Kidney epithelial cell (primary cell): ENCODE results near the gene ZW10. TPM values are rescaled to one million over a fixed set of nuclear protein-coding genes. Genes with fewer than 3 reads are reported as not detected.

Experiments used
- DNase-seq: peaks from one replicate; pipeline ENCODE4 v3.0.0-alpha.2; 2010; ENCODE audit warnings: low read depth
- H3K27me3 ChIP-seq: 2 replicates; pipeline ENCODE4 v1.6.0; 2011; ENCODE audit warnings: low read length; ENCODE audit not compliant: control insufficient read depth, insufficient read depth
- H3K36me3 ChIP-seq: 2 replicates; pipeline ENCODE4 v1.5.1; 2011; ENCODE audit warnings: low read length; ENCODE audit not compliant: control insufficient read depth, insufficient read depth
- H3K4me3 ChIP-seq: 2 replicates; pipeline ENCODE4 v1.5.1; 2011; ENCODE audit warnings: low read depth, mild to moderate bottlenecking, control low read depth, low read length
- total RNA-seq: library from RNA; depleted of rRNA; stranded (reverse); fragments of >200 nt; gene quantifications from 2 replicates; pipeline ENCODE4 v1.2.3, GENCODE V29; 2015
- TF ChIP-seq, protein P1 (sequence below): IDR thresholded peaks from 2 replicates; pipeline ENCODE4 v1.5.1; 2011; ENCODE audit warnings: mild to moderate bottlenecking, moderate library complexity, low read length, control low read depth, inconsistent platforms; ENCODE audit not compliant: insufficient read depth, poor library complexity, severe bottlenecking

The ZW10 gene
- total RNA-seq, result 19.0 and 25.2 TPM in 2 replicates

GRCh38 chr11:113773416-113774173 is at the start of gene ZW10:
ZW10 (minus strand) TSS chr11:113773692; CDS start chr11:113773666, 26 bp downstream.
- DNase-seq, result peak; percentile 85
- H3K36me3 ChIP-seq, result no peaks in the 10 kb centered on the region
- TF ChIP-seq, protein P1, sequence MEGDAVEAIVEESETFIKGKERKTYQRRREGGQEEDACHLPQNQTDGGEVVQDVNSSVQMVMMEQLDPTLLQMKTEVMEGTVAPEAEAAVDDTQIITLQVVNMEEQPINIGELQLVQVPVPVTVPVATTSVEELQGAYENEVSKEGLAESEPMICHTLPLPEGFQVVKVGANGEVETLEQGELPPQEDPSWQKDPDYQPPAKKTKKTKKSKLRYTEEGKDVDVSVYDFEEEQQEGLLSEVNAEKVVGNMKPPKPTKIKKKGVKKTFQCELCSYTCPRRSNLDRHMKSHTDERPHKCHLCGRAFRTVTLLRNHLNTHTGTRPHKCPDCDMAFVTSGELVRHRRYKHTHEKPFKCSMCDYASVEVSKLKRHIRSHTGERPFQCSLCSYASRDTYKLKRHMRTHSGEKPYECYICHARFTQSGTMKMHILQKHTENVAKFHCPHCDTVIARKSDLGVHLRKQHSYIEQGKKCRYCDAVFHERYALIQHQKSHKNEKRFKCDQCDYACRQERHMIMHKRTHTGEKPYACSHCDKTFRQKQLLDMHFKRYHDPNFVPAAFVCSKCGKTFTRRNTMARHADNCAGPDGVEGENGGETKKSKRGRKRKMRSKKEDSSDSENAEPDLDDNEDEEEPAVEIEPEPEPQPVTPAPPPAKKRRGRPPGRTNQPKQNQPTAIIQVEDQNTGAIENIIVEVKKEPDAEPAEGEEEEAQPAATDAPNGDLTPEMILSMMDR, result peak; percentile 84
- H3K27me3 ChIP-seq, result no peaks in the 10 kb centered on the region
- peak within 1 kb of the TSS; percentile 97 for H3K4me3 ChIP-seq

DNA sequence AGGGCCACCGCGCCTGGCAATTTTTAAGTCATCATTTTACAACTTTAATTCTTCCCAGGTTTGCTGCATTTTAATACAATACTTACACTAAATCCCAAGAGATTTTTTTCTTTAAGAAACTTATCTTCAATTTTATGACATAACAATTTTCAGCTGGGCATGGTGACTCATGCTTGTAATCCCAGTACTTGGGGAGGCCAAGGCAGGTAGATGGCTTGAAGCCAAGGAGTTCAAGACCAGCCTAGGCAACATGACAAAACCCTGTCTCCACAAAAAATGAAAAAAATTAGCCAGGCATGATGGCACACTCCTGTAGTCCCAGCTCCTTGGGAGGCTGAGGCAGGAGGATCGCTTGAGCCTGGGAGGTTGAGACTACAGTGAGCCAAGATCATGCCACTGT is 44.9 kb upstream of the ZW10 start:
- H3K27me3 ChIP-seq, result no peaks in the 10 kb centered on the region
- no peak overlapping the region for H3K4me3 ChIP-seq
- DNase-seq, result no peak
- no peaks in the 10 kb centered on the region for H3K36me3 ChIP-seq
- TF ChIP-seq, protein P1, result no peak

GRCh38 chr11:113817626-113818025 is 44.1 kb upstream of the ZW10 start:
- H3K27me3 ChIP-seq, result no peaks in the 10 kb centered on the region
- H3K36me3 ChIP-seq, result no peaks in the 10 kb centered on the region
- no peak for DNase-seq
- H3K4me3 ChIP-seq, result no peak overlapping the region
- TF ChIP-seq, protein P1, result no peak

GRCh38 chr11:113817162-113817561 is 43.7 kb upstream of the ZW10 start:
- Histone ChIP-seq H3K36me3 (no peaks in the 10 kb centered on the region), H3K27me3 (no peaks in the 10 kb centered on the region), H3K4me3 (no peak overlapping the region)
- TF ChIP-seq, protein P1, result no peak
- DNase-seq, result no peak

DNA sequence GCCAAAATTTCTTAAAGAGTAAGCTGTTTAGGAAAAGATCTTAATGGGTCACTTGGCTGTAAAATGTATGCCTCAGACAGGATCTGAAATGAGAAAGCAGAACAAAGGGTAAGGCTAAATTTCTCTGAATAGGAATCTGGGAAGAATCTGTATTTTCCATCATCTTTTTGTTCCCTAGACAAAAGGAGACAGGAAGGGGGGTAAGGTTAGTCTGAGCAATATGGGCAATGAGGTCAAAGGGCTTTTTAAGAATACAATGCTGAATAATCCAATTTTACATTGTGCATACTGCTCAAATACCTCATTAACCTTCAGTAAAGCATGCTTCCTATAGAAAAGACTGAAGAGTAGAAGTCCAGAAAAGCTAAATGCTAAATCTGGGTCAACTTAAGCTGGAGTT is 40.7 kb upstream of the ZW10 start:
- no peak for DNase-seq
- Histone ChIP-seq H3K36me3 (no peaks in the 10 kb centered on the region), H3K27me3 (no peaks in the 10 kb centered on the region), H3K4me3 (no peak overlapping the region)
- TF ChIP-seq, protein P1, result no peak

- peaks cover 2% of the 10 kb centered on the region for H3K36me3 ChIP-seq
- TF ChIP-seq, protein P1, result no peak
- no peak for DNase-seq
These were observed 35.4 kb upstream of the ZW10 start for GRCh38 chr11:113808931-113809330.

More at GRCh38 chr11:113808931-113809330, 35.4 kb upstream of the ZW10 start:
- Histone ChIP-seq H3K27me3 (no peaks in the 10 kb centered on the region), H3K4me3 (no peak overlapping the region)
